ENCODE data around the gene GTF2A2.

- TF ChIP-seq GATA3 (IDR thresholded peaks at IDR 0.05; ENCODE audit: low read depth, low read length) = no peak
- no peak for TF ChIP-seq GATA2 (IDR thresholded peaks at IDR 0.05; ENCODE audit: low read depth, low read length)
Measured at GRCh38 chr15:59636184-59636583, 21.1 kb downstream of the GTF2A2 start.
